Activated CD4-positive, alpha-beta T cell treated with anti-CD3 and anti-CD28 coated beads for 4 hours (primary cell): ENCODE results near the gene DSE.
A peak's percentile ranks its signal among the peaks of the same experiment; 100 is the strongest.

ENCODE experiments used
- DNase-seq, 2 donors: peaks; one replicate each; pipeline ENCODE4 v3.0.0-alpha.2; 2020

Gene DSE

DNA sequence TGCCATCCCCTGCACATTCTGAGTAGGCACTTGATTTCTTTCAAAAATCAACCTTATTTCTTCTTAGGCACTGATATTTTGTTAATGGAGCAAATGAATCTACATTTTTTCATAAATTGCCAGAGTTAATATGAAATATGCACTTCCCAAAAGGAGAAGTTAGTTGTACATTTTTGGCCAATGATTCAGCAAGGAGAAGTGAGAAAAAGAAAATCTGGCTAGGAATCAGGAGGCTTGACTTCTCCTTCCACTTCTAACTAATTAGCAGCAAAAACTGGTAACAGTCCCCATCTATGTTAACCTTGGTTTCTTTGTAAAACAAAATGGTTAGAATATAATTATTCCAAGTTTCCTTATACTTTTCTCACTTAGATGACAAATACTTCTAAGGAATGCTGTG lies 7.0 kb upstream of the DSE start:
- no peak for DNase-seq

DNA sequence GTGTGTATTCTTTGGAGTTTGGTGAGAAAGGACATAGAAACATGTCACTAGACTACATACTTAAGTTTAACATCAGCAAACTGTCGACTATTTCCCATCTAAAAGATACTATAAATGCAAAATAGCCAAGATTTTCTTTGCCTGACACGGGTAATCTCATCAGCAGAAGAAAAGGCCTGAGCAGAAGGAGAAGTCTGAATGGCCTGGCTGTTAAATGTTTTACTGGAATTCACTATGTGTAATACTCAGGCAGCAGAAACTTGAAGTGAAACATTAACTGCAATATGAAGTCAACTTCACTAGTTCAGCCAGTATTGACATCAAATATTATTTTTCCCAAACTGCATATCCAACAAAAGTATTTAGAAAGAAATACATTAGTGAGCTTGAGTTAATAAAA lies 6.4 kb upstream of the DSE start:
- DNase-seq: no peak

DNA sequence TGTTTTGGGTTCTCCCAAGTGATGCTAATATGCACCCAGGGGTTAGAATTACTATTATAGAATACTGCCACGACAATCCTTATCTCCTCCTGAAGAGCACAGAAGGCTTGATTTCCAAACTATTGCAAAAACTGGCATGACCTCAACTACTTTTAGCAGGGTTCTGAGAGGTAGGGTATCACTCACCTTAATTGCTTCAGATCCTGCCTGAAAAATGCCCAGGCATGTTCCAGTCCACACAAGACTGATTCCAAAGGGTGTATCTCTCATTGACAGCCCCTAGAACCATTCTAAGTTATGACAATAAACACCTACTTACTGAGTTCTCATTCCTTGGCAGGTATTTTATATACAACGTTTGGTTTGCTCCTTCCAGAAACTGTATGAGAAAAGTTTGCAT lies 5.0 kb upstream of the DSE start:
- DNase-seq: no peak

DNA sequence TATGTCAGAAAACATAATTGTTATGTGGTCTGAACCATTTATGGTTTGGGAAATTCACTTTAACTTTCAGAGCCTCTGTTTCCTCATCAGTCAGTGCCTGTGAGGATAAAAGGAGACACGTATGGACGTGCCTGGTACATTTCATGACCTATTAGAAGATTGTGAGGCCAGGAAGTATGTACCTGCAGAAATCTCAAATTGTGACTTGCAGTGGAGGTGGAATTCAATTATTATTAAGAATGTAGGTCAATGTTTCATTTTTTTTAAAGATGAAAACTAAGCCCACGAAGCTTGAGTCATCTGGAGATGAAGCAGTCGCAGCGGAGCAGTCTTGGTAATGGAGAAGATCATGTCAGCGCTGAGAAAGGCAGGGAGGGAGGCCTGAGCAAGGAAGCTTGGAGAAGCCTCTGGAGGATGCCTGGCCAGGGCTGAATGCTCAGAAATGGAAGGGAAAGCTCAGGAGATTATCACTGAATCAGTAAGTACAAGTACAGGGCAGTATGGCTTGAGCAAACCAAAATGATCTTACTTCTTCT lies 3.9 kb upstream of the DSE start:
- no peak for DNase-seq

DNA sequence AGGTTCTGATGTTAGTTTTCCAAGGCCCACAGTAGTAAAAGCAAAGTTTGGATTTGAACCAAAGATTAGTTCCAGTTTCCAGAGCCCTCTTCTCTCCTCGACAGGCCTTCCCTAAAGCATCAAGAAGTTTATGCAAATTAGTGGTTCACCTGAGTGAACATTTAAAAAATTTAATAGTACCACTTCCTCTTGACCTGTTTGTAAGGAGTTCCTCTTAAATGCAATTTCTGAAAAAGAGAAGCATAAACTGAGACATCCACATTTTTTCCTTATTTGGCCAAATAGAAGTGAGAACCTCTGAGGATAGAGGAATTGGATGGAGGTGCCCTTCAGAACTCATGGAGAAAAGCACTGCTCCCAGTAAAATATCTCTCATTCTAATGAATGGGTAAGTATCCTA lies 1.2 kb upstream of the DSE start:
- DNase-seq: no peak

DNA sequence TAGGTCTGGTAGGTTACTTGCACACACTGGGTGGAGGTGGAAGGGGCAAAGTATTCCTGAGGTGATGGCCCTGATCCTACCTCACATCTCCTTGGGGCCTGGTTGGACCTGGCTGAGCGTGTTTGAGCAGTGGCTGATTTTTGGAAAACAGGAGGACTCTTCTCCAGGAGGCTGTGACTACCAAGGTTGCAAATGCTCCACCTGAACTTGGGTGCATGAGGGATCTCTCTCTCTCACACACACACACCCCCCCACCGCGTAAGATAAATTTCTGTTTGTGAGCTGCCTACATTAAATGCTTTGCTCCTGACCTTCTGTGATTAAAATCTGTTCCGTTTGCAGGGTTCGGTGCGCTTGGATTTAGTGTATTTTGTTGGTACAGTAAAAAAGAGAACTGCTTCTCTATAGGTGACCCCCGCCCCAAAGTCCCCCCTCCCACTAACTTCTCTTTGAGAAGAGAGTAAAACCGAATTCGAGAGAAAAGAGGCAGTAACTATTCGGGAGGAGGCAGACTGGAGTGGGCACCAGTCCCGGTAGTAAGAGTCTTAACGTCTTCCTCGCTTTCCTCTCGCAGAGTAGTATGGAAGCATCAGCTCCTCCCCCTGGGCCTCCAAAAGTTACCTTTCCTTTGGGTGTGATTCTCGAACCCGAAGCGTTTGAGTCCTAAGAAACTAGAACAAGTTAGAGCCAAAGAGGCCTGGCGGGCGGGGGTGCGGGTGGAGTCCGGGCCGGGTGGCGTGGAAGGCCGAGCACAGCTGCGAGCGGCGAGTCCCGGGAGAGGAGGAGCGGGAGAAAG lies 585 bp upstream of the DSE start:
- DNase-seq: no peak

DNA sequence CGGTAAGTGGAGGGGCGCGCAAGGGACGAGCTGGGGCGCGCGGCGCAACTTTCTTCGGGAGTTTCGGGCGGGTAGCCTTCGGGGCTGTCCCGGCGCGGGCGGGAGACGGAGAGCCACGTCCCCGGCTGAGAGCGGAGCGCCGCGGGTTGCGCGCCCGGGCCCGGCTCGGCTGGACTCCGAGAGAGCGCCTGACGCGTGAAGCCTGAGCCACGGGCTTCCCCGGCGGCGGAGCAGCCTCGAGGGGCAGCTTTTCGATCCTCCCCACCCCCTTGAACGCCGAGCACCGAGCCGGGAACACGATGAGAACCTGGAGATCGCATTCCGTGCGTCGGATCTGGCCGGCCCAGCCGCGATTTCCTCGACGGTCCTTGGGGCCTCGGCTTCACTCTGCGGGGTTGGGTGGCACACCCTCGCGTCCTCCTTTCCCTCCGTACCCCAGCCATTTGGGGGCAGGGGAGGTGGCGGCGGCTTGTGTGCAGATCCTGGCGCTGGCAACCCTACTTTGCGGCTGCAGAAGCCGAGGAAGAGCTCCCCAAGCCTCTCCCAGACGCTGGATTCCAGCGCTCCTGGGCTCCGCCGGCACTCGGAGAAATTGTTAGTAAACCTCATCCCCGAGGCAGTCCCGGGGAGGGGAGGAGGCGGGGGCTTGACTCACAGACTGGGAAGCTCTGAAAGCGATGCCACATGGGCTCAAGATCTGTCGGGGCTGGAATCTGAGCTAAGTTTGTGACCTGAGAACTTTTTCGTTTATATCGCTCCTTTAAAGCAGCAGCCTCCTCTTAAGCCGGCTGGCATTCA lies 572 bp downstream of the DSE start:
- DNase-seq: peak; percentile 39 to 42

DNA sequence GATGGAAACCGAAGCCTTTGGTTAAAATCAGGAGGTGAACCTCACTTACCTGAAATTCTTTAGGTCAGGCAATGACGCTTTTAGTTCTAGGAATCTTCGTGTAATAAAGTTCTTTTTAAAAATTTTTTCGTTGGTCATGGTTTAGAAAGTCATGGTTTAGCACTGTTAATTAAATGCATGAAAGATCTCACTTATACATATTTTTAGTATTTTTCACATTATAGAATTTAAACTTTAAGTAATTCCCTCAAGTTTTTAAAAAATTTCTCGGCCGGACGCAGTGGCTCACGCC lies 1.1 kb downstream of the DSE start:
- no peak for DNase-seq

DNA sequence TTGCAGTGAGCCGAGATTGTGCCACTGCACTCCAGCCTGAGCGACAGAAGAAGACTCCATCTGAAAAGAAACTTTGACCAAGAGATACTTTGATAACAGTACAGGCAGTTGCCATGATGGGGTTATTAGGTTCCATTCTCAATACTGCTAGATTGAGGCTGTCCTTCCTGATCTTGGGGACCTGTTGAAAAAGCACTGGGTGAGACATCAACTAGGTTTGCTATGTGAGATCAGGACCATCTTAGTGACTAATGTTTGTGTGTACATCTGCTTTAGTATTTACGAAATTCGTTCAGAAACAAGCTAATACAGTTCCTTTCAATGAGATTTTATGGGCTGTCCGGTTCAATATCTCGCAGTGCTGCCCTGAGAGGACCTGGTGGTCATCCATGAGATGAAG lies 2.6 kb downstream of the DSE start:
- DNase-seq: no peak

DNA sequence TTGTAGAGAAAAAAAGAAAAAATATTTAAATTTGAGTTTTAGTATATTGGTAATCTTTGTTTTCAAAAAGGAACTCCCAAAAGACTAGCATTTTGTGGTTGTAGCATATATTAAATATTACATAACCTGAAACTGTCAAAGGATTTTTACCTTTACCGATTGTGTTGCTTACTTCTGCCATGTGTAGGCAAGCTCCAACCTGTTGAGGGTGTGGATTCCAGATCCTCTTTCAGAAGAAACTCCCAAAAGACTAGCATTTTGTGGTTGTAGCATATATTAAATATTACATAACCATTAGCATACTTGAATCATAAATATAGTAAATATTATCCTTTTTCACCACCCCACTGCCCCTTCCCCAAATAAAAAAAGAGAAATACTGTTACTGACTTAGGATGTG lies 3.2 kb downstream of the DSE start:
- no peak for DNase-seq

DNA sequence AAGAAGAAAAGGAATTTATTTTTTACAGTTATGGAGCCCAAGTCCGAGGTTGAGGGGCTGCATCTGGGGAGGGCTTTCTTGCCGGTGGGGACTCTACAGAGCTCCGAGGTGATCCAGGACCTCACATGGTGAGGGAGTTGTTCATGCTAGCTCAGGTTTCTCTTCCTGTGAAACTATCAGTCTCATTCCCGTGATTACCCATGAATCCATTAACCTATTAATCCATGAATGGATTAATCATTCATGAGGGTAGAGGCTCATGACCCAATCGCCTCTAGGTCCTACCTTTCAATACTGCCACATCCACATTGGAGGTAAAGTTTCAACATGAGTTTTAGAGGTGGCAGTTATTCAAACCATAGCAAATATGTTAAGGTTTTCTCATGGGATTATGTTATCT lies 3.8 kb downstream of the DSE start:
- no peak for DNase-seq

DNA sequence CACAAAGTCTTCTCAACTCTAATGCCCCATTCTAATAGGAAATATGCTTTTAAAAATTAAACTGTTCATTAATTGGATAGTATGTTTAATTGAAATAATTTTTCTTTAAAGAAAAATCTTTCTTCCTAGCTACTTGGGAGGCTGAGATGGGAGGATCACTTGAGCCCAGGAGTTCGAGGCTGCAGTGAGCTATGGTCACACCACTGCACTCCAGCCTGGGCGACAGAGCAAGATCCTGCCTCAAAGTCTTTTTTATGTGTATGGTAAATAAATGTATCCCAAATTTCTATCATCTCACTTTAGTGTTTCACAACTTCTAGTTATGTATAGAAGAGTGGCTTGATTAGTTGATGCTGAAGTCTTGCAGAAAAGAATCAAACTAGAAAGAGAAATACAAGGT lies 4.5 kb downstream of the DSE start:
- no peak for DNase-seq

DNA sequence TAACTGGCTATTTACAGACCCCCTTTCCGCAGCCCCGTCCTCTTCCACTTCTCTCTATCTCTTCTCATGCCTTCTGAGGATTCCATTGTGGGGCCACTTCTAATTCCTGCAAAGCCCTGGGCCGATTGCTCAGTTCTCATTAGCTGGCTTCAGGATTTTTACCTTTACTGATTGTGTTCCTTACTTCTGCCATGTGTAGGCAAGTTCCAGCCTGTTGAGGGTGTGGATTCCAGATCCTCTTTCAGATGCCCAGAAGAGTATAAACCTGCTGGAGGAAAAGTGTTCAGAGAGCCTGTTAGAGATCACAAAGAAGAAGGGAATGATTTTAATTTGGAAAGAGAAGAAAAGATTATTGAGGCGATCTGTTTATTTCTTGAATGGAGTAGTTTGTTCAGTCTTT lies 5.4 kb downstream of the DSE start:
- DNase-seq: no peak

DNA sequence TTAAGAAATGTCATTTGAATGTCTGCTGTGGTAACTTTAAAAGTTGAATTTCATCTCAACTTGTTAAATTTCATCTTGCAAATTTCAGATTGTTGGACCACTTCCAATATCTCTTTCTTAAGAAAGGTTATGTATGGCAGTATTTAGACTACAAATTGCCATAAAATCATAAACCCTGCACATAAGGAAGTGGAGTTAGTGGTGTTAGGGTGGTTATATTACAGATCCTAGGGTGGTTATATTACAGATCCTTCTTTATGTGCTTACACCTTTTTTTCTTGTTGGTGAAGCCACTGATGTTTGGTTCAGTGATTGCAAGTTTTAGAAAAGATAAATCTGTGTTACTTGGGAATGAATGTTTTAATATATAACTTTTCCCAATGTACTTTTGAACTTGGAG lies 9.0 kb downstream of the DSE start:
- no peak for DNase-seq

DNA sequence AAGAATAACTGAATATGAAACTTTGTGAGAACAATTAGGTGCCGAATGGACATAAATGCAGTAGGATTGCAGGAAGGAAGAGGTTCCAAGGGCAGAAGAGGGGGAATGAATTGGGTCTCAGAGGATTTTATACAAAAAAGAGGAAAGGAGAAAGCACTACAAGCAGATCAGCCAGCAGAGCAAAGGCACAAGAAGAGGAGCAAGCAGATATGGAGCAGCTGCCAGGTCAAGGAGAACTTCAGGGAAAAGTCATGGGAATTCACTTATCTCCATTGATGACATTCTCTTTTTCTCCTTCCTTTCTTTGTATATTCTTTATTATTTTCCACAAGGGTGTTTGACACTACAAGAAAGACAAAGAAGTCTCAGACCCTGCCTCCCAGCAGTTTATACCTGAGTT lies 9.6 kb downstream of the DSE start:
- no peak for DNase-seq

DNA sequence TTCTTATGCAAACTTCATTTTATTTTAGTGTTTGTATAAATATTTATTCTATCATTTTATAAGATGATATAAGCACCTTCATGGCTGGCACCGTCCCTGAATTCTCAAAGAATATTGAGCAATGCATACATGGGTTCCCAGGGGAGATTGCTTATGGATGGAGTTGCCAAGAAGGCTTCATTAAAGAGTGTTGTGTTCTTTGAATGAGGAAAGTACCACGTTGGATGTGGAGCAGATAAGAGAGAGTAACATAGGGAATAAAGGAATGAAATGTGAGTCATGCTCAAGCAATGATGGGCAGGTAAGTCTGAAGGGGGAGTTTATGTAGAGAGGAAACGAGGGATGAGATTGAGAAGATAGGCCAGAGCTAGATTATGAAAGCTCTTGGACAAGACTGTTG lies 10.3 kb downstream of the DSE start:
- no peak for DNase-seq

DNA sequence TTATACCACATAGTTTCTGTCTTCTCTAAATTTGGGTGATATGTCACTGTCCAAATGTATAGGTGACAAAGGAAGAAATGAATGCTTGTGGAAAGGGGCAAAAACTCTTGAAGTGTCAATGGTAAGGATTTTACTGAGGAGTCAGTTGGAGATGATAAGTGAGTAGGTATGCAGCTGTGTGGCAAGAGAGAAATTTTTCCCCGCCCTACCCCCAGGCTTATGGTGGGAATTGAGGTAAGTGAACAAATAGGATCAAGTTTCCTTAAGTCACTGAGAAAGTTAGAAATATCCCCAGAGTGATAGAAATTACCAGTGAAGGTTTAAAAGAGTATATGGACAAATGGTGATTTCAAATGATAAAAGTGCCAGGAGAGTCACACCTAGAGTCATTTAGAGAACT lies 11.8 kb downstream of the DSE start:
- DNase-seq: no peak

DNA sequence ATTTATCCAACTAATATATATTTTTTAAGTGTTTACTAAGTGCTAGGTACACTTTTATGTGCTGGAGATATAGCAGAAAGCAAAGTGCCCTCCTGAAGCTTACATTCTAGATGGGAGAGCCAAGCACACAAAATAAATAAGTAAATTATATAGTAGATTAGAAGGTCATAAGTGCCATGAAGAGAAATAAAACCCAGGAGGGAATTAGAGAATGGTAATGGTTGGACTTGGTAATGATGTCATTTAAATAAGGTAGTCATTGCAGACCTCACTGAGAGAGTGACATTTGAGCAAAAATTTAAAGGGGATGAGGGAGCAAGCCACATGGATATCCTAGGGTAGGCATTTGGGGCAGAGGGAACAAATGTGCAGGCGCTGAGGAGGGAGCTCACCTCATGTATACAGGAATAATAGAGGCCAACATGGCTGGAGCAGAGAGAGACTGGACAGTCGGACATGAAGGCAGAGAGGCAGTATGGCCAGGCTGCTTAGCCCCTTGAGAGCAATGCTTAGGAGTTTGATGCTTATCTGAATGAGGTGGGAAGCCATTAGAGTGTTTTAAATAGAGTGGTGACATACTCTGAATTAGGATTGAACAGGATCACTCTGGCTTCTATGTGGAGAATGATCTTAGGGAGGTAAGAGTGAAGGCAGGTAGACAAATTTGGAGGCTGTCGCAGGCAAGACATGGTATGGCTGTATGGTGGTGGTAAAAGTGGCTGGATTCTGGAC lies 14.1 kb downstream of the DSE start:
- DNase-seq: no peak

DNA sequence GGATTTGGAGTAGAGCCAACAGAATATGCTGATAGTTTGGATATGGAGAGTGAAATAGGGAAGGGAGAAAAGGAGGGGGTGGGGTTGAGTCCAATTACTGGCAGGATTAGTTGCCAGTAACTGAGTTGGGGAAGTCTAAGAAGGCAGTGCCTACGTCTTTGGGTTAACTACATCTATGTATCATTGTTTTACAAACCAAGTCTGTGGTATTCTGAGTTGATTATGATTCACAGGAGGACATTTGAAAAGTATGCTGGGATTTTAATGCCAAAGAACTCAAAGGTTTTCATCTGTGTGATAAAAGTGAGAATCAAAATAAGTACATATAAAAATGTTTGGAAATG lies 14.7 kb downstream of the DSE start:
- no peak for DNase-seq

DNA sequence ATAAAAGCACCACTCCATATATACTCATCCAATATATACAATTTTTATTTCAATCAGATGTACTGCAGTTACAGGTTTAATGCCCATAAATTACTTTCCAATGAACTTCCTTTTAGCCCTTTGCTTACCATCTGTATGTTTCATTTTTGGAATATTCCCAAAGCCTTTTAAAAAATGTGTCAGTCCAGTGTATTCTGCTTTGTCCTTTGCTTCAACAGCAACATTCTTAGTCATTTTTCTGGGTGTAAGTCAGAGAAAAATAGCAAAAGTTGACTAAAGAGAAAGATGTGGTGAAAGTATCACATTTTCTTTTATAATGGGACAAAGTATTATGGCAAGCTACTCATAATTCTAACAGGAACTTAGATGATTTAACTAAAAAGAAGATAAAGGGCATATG lies 15.2 kb downstream of the DSE start:
- DNase-seq: no peak

DNA sequence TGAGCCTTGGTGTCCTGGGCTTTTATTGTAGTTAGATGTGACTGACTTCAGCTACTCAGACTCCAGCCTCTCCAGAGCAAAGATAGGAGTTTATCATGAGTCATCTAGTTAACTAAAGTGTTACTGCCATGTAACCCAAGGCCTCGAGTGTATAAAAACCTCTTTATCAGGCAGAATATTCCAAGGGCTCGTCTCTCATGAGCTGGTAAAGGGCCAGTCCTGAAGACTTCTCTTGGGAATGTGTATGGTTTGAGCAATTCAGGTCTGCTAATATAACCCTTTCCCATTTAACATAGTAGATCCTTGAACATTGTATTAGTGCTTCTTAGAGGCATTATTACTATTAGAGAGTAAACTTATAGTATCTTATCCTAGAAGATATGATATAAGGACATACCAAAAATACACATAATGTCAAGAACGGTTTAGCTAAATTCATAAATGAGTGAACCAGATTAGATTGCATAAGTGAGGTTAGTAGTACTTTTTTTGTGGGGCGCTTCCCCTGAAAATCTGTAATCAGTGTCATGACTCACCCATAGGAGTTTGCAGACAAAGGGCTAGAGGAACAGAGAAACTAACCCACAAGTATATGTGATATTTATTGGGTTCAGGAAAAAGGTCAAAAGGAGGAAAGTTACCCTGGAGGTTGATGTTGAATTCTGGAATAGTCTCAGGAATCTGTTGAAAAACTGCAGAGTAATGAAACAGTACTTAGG lies 16.0 kb downstream of the DSE start:
- DNase-seq: no peak

DNA sequence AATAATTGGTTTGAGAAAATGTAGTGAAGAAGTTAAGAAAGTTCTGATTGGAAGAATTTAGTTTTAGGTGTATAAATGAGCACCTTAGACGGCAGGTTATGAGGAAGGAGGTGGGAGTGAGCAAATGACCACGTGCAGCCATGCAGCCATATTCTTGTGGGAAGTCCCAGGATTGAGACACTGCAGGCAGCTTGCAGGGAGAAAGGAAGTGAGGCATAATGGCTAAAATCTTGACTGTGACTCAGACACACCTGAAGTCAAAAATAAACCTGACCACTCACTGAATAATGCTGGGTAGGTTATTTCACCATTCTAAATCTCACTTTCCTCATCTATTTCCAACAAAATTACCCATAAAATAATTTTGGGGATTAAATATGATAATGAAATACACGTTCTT lies 16.6 kb downstream of the DSE start:
- no peak for DNase-seq

DNA sequence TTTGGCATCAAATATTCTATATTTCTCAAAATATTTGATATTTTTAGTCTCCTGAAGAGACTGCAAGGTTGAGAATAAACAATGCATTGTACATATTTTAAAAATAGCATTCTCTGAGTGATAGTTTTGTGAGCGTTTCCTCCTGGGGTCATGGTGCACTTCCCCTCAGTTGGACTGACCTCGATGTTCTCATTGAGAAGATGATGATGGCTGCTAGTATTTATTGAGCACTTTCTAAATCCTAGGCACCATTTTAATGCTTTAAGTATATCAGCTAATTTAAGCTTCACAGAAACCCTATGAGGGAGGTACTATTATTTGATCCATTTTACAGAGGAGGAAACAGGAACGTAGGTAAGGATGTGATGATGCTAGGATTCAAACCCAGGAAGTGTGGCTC lies 18.2 kb downstream of the DSE start:
- no peak for DNase-seq
